HG03135 (cell line): ENCODE results near the gene CPS1.

Experiments
- ATAC-seq: cut with Tn5 transposase; IDR thresholded peaks from one replicate; pipeline ENCODE4 v1.9.1; 2021; ENCODE audit warnings: mild to moderate bottlenecking, moderate library complexity; ENCODE audit not compliant: unreplicated experiment

CPS1 gene

GRCh38 chr2:210673117-210673516 lies 116.7 kb downstream of the CPS1 start:
- no peak for ATAC-seq

GRCh38 chr2:210676067-210676466 lies 119.7 kb downstream of the CPS1 start:
- no peak for ATAC-seq

DNA sequence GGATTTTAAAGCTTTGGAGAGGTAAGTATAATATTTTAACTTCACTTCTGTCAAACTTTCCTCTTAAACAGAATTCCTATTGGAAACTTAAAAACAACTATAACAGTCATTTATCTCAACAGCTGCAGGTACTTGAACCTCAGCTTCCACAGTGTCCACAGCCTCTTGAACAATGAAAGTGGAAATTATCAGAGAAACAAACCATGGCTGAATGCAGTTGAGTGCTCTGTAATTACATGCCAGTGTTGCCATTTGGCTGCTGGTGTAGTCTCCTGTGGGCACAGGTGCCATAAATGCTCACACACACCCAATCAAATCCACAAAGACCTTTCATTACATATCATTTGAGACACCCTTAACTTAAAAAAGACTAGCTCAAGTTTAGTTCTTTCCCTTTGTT lies 125.1 kb downstream of the CPS1 start:
- no peak for ATAC-seq

DNA sequence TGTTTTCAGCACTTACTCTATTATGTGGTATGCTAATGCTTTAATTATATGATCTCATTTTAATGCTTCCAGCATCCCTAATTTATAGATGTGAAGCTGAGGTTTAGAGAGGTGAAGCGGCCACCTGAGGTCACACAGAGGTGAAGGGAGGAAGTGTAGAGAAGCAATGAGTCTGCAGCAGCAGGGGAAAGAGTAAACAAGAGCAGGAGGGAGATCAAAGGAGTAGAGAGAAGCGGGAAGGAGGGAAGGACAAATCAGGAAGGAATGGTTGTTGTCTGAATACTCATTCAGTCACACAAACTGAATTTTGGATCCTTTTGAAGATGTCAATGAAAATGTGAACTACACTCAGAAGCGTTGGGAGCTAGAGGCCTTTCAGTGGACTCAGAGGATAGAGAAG lies 130.0 kb downstream of the CPS1 start:
- no peak for ATAC-seq

- no peak for ATAC-seq
These were observed 131.5 kb downstream of the CPS1 start for GRCh38 chr2:210687786-210688470.

DNA sequence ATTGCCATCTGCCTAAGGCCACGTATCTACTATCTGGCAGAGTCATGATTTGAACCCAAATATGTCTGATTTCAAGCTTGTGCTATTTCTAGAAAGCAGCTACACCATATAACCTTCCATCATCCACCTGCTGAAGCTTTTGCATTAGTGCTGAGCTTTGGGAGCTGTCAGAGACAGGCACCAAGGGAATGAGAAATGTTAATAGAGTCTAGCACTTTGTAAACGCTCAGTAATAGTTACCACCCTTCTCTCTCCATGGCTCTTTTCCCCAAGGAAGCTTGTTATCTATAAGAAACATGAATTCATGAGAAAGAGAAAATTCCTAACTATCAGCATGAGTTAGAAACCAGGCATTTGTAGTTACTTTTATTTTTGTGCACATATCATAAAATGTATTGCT lies 151.5 kb downstream of the CPS1 start:
- ATAC-seq: no peak

GRCh38 chr2:210713122-210713521 lies 156.7 kb downstream of the CPS1 start:
- no peak for ATAC-seq

- ATAC-seq: no peak
These were observed 159.2 kb downstream of the CPS1 start for GRCh38 chr2:210715560-210716082.

DNA sequence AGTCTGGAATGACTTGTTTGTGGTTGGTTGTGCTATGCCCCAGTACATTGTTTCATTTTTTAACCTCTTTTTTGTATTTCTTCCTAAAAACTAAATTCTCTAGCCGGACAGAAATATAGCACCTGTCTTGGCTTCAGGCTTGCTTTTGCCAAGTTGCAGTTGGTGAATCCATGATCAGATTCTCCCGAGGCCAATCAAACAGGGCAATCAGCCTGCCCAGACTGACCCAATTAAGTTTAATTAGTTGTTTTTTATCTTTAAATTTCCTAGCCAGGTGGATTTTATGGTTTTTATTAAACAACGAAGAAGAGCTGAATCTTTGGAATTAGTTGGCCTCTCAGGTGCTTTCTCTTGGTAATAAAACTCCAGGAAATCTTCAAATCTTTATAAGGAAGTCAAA lies 162.1 kb downstream of the CPS1 start:
- ATAC-seq: no peak

- no peak for ATAC-seq
These were observed 165.7 kb downstream of the CPS1 start for GRCh38 chr2:210722092-210722491.

GRCh38 chr2:210727549-210727948 lies 171.2 kb downstream of the CPS1 start:
- ATAC-seq: no peak
